ENCODE measurements around the gene EME2.

DNA sequence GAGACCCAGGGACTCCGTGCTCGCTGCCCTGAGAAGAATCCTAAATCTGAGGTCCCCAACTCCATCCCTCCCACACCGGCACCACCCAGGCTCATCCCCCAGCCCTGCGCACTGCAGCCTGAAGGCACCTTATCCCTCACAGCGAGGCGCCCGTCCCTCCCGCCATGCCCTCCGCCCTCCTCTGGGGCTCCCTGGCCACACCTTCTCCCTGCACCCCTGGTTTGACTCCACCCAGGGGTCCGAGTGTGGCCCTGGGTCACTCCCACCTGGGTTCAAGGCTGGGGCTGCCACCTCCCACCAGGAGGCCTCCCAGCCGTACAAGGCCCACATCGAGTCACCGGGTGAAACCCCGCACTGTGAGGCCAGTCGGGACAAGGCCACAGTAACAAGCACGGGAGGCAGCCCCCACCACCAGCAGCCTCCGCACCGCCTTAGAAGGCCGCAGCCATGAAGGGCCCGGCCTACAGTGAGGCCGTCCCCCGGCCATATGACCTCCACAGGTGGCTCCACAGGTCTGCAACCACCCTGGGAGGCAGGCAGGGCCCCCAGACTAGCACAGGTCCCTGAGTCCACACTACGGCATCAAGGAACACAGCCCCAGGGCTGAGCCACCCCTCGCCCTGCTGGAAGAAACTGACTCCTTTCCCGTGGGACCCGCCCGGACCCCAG is 45.7 kb downstream of the EME2 start:
- TF ChIP-seq CTCF (IDR thresholded peaks at IDR 0.05; ENCODE audit: low read depth, low read length): no peak
- TF ChIP-seq MAX (IDR thresholded peaks at IDR 0.05; ENCODE audit: low read depth, low read length): no peak

All from NB4 (cell line).